IPS-11a (cell line): ENCODE results near the gene PRX.
"Not testable (repeated sequence)": the region's sequence is repeated elsewhere in the genome, so short reads cannot be mapped to it uniquely, and the experiment has no call there.

Source experiments
- H3K4me3 ChIP-seq: one replicate; pipeline ENCODE4 v1.5.1; 2013; ENCODE audit warnings: low read depth, low read length, control low read depth

Gene PRX

DNA sequence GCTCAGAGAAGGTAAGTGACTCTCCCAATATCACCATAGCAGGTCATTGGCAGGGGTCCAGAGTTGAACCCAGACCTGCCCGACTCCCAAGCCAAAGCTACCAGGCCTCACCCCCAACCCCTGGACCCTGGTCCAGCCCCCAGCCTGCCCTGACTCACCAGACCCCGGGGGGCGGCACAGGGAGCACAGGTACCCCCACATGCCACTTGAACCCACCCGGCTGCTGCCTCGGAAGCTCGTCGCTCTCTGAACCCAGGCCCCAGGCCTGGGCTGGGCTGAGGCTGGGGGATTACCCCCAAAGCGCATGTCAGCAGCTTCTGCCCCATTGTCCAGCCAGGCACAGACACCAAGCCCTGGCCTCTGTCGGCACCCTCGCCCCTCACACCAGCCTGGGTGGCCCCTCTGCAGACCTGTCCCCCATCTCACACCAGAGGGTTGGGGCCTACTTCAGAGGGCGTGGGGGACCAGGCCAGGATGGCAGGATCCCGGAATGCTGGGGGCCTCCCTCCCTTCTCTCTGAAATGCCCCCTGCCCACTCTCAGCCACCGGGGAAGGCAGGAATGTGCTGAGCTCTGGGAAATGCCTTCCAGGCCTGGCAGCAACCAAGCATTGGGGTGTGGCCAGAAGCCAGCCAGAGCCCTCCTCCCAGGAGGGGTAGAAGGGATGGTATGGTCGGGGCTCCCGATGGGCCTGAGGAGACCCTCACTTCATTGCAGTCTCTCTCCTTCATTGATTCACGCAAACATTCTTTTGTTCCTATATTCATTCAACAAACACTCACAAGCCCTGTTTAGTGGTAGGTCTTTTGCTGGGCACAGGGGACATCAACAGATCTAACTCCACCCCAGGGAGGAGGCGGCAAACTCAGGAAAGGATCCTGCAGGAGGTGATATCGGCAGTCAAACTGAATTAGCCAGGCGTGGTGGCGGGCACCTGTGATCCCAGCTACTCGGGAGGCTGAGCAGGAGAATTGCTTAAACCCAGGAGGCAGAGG lies 1.7 kb upstream of the PRX start:
- no peak overlapping the region for H3K4me3 ChIP-seq

GRCh38 chr19:40412866-40413265 lies 312 bp downstream of the PRX start:
- H3K4me3 ChIP-seq = no peak overlapping the region

- no peak overlapping the region for H3K4me3 ChIP-seq
Observed at GRCh38 chr19:40411958-40412499, 1.1 kb downstream of the PRX start.

- H3K4me3 ChIP-seq = no peak overlapping the region
Observed at GRCh38 chr19:40411125-40411842, 1.9 kb downstream of the PRX start.

DNA sequence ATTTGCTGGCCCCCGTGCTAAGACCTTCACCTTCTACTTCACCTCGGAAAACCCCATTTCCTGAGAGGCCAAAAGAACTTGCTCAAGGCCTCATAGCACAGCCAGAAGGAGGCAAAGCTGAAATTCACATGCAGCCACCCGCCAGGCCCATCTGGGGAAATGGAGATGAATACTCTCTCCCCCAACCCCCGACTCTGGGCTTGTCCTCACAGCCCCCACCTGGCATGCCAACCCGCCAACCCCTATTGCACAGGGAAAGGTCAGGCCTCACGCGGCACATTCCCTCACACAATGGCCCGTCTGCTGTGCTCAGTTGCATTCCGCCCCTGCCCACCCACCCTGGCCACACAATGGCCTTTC lies 3.2 kb downstream of the PRX start:
- no peak overlapping the region for H3K4me3 ChIP-seq

DNA sequence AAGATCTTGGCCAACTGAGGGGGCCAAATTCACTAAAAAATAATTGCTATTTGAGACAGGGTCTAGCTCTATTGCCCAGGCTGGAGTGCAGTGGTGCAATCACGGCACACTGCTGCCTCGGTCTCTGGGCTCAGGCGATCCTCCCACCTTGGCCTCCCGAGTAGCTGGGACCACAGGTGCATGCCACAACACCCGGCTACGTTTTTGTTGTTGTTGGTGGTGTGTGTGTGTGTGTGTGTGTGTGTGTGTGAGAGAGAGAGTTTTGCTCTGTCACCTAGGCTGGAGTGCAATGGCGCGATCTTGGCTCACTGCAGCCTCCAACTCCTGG lies 4.6 kb downstream of the PRX start:
- H3K4me3 ChIP-seq = not testable (repeated sequence)

GRCh38 chr19:40407714-40408597 lies 5.2 kb downstream of the PRX start:
- no peak overlapping the region for H3K4me3 ChIP-seq

- peak overlapping the region; percentile 39 for H3K4me3 ChIP-seq
Observed at GRCh38 chr19:40403262-40403984, 9.8 kb downstream of the PRX start.

- H3K4me3 ChIP-seq = no peak overlapping the region
Observed at GRCh38 chr19:40400559-40400958, 12.6 kb downstream of the PRX start.

- H3K4me3 ChIP-seq = no peak overlapping the region
Observed at GRCh38 chr19:40398417-40399131, 14.6 kb downstream of the PRX start.

DNA sequence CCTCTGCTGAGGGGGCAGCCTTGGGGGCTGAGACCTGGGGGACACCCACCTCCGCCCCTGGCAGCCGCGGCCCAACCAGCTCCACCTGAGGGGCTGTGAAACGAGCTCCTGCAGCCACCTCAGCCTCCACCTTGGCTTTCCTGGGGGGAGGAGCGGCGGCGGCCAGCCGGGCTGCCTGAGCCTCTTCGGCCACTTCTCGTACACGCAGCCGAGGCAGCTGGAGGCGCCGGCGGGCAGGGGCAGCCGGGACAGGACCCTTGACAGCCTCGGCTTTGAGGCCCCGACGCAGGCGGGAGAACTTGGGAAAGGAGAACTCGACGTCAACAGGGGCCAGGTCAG lies 15.6 kb downstream of the PRX start:
- no peak overlapping the region for H3K4me3 ChIP-seq

- H3K4me3 ChIP-seq = no peak overlapping the region
Observed at GRCh38 chr19:40396886-40397567, 16.2 kb downstream of the PRX start.

- H3K4me3 ChIP-seq = no peak overlapping the region
Observed at GRCh38 chr19:40395956-40396355, 17.2 kb downstream of the PRX start.

- no peak overlapping the region for H3K4me3 ChIP-seq
Observed at GRCh38 chr19:40394816-40395210, 18.4 kb downstream of the PRX start.

- no peak overlapping the region for H3K4me3 ChIP-seq
Observed at GRCh38 chr19:40393894-40394815, 19.0 kb downstream of the PRX start.

DNA sequence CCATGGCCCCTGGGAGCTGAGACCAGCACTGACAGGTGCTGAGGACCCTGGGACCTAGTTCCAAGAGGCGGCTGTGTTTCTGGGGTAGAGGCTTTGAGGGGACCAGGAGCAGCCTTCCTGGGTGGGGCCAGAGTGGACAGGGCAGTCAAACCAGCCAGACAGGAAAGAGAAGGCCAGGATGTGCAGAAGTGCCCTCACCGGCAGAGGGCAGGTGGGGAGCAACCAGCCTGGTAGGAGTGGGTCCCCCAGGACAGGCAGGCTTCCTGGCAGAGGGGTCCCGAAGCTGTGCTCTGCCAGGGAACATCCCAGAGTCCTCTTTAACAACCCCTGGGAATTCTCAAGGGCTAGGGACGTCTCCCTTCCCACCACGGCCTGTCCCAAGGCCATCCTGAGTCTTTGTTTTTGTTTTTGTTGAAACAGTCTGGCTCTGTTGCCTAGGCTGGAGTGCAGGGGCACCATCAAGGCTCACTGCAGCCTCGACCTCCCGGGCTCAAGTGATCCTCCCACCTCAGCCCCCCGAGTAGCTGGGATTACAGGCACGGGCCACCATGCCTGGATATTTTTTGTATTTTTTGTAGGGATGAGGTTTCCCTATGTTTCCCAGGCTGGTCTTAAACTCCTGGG lies 20.2 kb downstream of the PRX start:
- H3K4me3 ChIP-seq = no peak overlapping the region

DNA sequence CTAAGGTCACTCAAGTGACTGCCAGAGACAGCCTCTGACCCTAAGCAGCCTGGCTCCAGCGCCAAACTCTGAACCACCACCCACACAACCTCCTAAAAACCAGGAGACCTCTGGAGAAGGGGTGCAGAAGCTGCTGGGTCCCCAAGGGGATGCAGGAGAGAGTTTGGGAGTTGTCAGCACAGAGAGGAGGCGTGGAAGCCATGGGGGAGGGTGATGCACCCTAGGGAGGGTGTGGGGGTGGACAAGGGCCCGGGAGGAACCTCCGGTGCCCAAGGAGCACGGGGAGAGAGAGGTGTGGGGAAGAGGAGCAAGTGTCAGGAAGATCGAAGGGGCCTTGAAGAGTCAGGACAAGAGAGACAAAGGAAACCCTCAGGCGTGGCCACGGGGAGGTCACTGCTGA lies 21.1 kb downstream of the PRX start:
- no peak overlapping the region for H3K4me3 ChIP-seq
